Panc1 (cell line): ENCODE results near the gene LILRB3. TPM values are rescaled to one million over a fixed set of nuclear protein-coding genes. Genes with fewer than 3 reads are reported as not detected.

ENCODE experiments used
- ATAC-seq: fragments of 200-7000 bp; cut with Tn5 transposase; 2 replicates; pipeline ENCODE4 v1.9.1; 2020; ENCODE audit warnings: mild to moderate bottlenecking, moderate library complexity
- BruUV-seq: library from RNA; stranded (reverse); fragments of 400-500 nt; replicated peaks from 2 replicates; lab custom pipeline; 2021; lab: Mats Ljungman, UMichigan
- CTCF ChIA-PET: fragments of 300-600 bp; sonication (Branson Sonifier 250); formaldehyde crosslinking; loops from one replicate; lab custom pipeline; 2022; ENCODE audit warnings: antibody characterized with exemption; lab: Charles Lee
- POLR2A ChIA-PET: fragments of 300-600 bp; sonication (Branson Sonifier 250); formaldehyde crosslinking; loops from one replicate; lab custom pipeline; 2022; ENCODE audit warnings: antibody characterized with exemption; lab: Charles Lee
- DNase-seq: peaks from one replicate; pipeline ENCODE4 v3.0.0-alpha.2; 2010; ENCODE audit warnings: low read depth, low spot score
- H3K27ac ChIP-seq: 2 replicates; pipeline ENCODE4 v1.5.1; 2011; ENCODE audit warnings: mild to moderate bottlenecking, low read length, inconsistent platforms
- H3K27me3 ChIP-seq: fragments of 200-500 bp; sonication (Bioruptor generic); 2 replicates; pipeline ENCODE4 v1.6.0; 2014; ENCODE audit warnings: low read length, inconsistent platforms; ENCODE audit not compliant: control insufficient read depth, insufficient read depth
- H3K36me3 ChIP-seq: fragments of 200-500 bp; sonication (Bioruptor generic); 2 replicates; pipeline ENCODE4 v1.5.1; 2014; ENCODE audit warnings: inconsistent platforms, mild to moderate bottlenecking, low read length, moderate library complexity; ENCODE audit not compliant: control insufficient read depth, insufficient read depth
- H3K4me1 ChIP-seq: 2 replicates; pipeline ENCODE4 v1.5.1; 2011; ENCODE audit warnings: inconsistent platforms, mild to moderate bottlenecking, low read length, moderate library complexity; ENCODE audit not compliant: control insufficient read depth, insufficient read depth
- H3K4me3 ChIP-seq, 2 experiments: 2 replicates each; pipeline ENCODE4 v1.5.1; 2011 to 2012; ENCODE audit warnings: low read depth in 2 of 2, low read length in 2 of 2, mild to moderate bottlenecking in 2 of 2, inconsistent platforms in 1 of 2, moderate library complexity in 1 of 2
- H3K9me3 ChIP-seq: fragments of 200-500 bp; sonication (Bioruptor generic); 2 replicates; pipeline ENCODE4 v1.5.1; 2014; ENCODE audit warnings: low read depth, mild to moderate bottlenecking, inconsistent platforms, low read length, moderate library complexity; ENCODE audit not compliant: control insufficient read depth, insufficient read depth
- CTCF ChIP-seq: fragments of 450-650 bp; IDR thresholded peaks from 2 replicates; pipeline ENCODE4 v1.5.1; 2017; ENCODE audit warnings: mild to moderate bottlenecking
- POLR2AphosphoS5 ChIP-seq: IDR thresholded peaks from 2 replicates; pipeline ENCODE4 v1.6.1; 2012; ENCODE audit warnings: mild to moderate bottlenecking, low read depth, low read length, moderate library complexity
- REST ChIP-seq, 2 experiments: IDR thresholded peaks; 2 replicates each; pipeline ENCODE4 v1.6.1; 2011 to 2012; ENCODE audit warnings: low read depth in 2 of 2, control low read depth in 1 of 2, low read length in 1 of 2, mild to moderate bottlenecking in 1 of 2, moderate library complexity in 1 of 2; ENCODE audit not compliant: insufficient read depth in 1 of 2
- SIN3A ChIP-seq: IDR thresholded peaks from 2 replicates; pipeline ENCODE4 v1.6.1; 2012; ENCODE audit warnings: low read depth, mild to moderate bottlenecking, low read length, moderate library complexity, borderline replicate concordance; ENCODE audit not compliant: insufficient read depth
- TCF7L2 ChIP-seq: IDR thresholded peaks from 2 replicates; pipeline ENCODE4 v1.6.1; 2011; ENCODE audit warnings: mild to moderate bottlenecking, low read depth, low read length, inconsistent platforms
- in situ Hi-C: cut with HindIII; loops from 2 replicates; pipeline ENCODE4 v1.10.0; 2016; ENCODE audit warnings: low sequenced_read_pairs, low pct_unique_long_range_greater_than_20kb
- intact Hi-C: fragments of 100-400 bp; cut with micrococcal nuclease; formaldehyde crosslinking; loops from one replicate; pipeline ENCODE4 v1.10.0; 2022; ENCODE audit not compliant: unreplicated experiment
- total RNA-seq: library from RNA; stranded (reverse); gene quantifications from one replicate; pipeline ENCODE4 v1.2.1, GENCODE V29; 2021; ENCODE audit not compliant: unreplicated experiment

Gene LILRB3
- total RNA-seq, 1 experiment from 2014 or later = 0.18 TPM

GRCh38 chr19:54262470-54262869, 39.7 kb upstream of the LILRB3 start:
- ChIA-PET POLR2A (no interaction called here), CTCF (interaction anchor here (0.8 kb wide), 1 partner anchor 56 kb away, joined by 3 read pairs; no protein-coding TSS in a partner anchor)
- Histone ChIP-seq H3K36me3 (no peaks in the 10 kb centered on the region), H3K9me3 (no peaks in the 10 kb centered on the region), H3K27ac (no peak overlapping the region), H3K27me3 (peaks cover 7% of the 10 kb centered on the region), H3K4me1 (no peaks in the 10 kb centered on the region), H3K4me3 (no peak overlapping the region)
- ATAC-seq (no peak), DNase-seq (no peak)
- in situ Hi-C loops = no loop called here
- intact Hi-C loops = no loop called here
- no TSS peak for BruUV-seq
- TF ChIP-seq SIN3A (no peak), CTCF (no peak), TCF7L2 (no peak), REST (IDR thresholded peaks at IDR 0.05; ENCODE audit: insufficient read depth in 1 of 2, low read depth in 2 of 2, low read length in 1 of 2) (no peak), POLR2AphosphoS5 (no peak)

DNA sequence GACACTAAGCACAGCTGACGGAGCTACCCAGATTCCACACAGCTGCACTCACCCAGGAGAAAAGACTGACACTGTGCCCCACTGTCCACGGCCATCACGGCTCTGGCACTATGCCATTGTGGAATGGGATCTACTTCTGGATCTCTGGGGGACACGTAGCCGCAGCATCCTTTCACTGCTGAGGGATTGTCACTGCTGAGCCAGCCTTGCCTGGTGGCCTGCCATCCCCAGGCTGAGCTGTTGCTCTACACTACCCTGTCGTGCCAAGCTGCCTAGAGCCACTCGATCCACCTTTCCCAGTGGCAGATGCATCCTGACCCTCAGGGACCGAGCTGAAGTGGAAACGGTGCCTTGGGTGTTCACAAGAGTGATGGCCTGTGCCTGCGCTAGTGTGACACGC, 39.3 kb upstream of the LILRB3 start:
- Histone ChIP-seq H3K27me3 (peaks cover 7% of the 10 kb centered on the region), H3K36me3 (no peaks in the 10 kb centered on the region), H3K9me3 (no peaks in the 10 kb centered on the region), H3K27ac (no peak overlapping the region), H3K4me1 (no peaks in the 10 kb centered on the region), H3K4me3 (no peak overlapping the region)
- BruUV-seq = no TSS peak
- TF ChIP-seq TCF7L2 (no peak), REST (IDR thresholded peaks at IDR 0.05; ENCODE audit: insufficient read depth in 1 of 2, low read depth in 2 of 2, low read length in 1 of 2) (peak in 1 of 2 experiments; percentile 40; a peak in 1 of 4 replicates)
- 0 out of 2 replicates have a peak, but pooled peaks have one; percentile 46 for ATAC-seq
- intact Hi-C loops = no loop called here
- ChIA-PET CTCF (interaction anchor here (0.8 kb wide), 1 partner anchor 56 kb away, joined by 3 read pairs; no protein-coding TSS in a partner anchor), POLR2A (no interaction called here)
- in situ Hi-C loops = no loop called here
- DNase-seq = no peak
